Measurements from ENCODE around the gene NDUFS4.
"Not testable (repeated sequence)": the region's sequence is repeated elsewhere in the genome, so short reads cannot be mapped to it uniquely, and the experiment has no call there.

NDUFS4 gene

DNA sequence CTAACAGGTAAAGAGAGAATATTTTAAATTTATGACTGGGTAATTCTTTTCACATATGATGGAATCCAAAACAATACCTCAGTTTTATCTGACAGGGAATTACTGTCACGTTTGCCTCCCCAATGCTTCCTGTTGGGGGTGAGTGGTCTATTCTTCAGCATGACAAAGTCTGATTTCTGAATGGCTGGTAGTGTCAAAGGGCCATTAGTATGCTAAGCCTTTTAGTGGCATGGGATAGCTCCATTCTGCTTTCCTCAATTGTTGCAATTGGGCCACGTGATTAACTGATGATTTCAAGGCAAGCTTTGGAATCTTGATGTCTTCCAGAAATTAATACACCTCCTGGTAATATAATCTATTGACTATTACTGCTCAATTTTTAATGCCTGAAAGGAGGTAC is 14.7 kb upstream of the NDUFS4 start:
- Histone ChIP-seq H3K4me1 (ENCODE audit: low read depth, poor library complexity, severe bottlenecking) (peaks cover 6% of the 10 kb centered on the region), H3K4me2 (no peak overlapping the region), H2AFZ (ENCODE audit: low read depth) (no peak overlapping the region), H3K4me3 (IDR thresholded peaks at IDR 0.05; ENCODE audit: insufficient read depth, low read depth, low read length) (no peak overlapping the region), H3K36me3 (ENCODE audit: insufficient read depth) (no peaks in the 10 kb centered on the region), H3K27me3 (ENCODE audit: insufficient read depth, low read depth) (no peaks in the 10 kb centered on the region), H3K9ac (no peak overlapping the region), H3K27ac (no peak overlapping the region), H4K20me1 (ENCODE audit: insufficient read depth) (no peaks in the 10 kb centered on the region), H3K79me2 (ENCODE audit: insufficient read depth, low read depth) (no peaks in the 10 kb centered on the region)
- TF ChIP-seq, protein P1, sequence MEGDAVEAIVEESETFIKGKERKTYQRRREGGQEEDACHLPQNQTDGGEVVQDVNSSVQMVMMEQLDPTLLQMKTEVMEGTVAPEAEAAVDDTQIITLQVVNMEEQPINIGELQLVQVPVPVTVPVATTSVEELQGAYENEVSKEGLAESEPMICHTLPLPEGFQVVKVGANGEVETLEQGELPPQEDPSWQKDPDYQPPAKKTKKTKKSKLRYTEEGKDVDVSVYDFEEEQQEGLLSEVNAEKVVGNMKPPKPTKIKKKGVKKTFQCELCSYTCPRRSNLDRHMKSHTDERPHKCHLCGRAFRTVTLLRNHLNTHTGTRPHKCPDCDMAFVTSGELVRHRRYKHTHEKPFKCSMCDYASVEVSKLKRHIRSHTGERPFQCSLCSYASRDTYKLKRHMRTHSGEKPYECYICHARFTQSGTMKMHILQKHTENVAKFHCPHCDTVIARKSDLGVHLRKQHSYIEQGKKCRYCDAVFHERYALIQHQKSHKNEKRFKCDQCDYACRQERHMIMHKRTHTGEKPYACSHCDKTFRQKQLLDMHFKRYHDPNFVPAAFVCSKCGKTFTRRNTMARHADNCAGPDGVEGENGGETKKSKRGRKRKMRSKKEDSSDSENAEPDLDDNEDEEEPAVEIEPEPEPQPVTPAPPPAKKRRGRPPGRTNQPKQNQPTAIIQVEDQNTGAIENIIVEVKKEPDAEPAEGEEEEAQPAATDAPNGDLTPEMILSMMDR (conservative IDR thresholded peaks at IDR 0.05; ENCODE audit: low read depth, low read length), result no peak

DNA sequence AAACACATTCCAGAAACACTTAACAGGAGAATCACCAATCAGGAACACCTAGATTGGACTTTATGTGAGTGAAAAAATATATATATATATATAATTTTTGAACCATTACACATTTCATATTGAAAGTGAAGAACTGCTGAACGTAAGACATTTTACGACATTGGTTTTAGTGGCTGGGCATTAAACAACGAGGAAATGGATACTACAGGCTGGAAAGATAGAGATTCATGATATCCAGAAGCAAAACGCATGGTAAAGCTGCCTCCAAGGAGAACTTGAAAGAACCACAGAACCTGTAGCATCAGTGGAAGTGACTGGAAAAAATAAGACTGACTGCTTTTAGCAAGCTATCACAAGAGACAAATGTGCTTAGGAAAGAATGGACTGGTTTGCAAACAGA is 13.2 kb upstream of the NDUFS4 start:
- Histone ChIP-seq H3K4me3 (IDR thresholded peaks at IDR 0.05; ENCODE audit: insufficient read depth, low read depth, low read length) (no peak overlapping the region), H3K27ac (no peak overlapping the region), H3K4me2 (no peak overlapping the region), H3K27me3 (ENCODE audit: insufficient read depth, low read depth) (no peaks in the 10 kb centered on the region), H3K36me3 (ENCODE audit: insufficient read depth) (no peaks in the 10 kb centered on the region), H3K9ac (no peak overlapping the region), H4K20me1 (ENCODE audit: insufficient read depth) (no peaks in the 10 kb centered on the region), H3K79me2 (ENCODE audit: insufficient read depth, low read depth) (no peaks in the 10 kb centered on the region), H3K4me1 (ENCODE audit: low read depth, poor library complexity, severe bottlenecking) (peaks cover 6% of the 10 kb centered on the region), H2AFZ (ENCODE audit: low read depth) (no peak overlapping the region)
- TF ChIP-seq, protein P1 (conservative IDR thresholded peaks at IDR 0.05; ENCODE audit: low read depth, low read length), result no peak

- H3K4me3 ChIP-seq (IDR thresholded peaks at IDR 0.05; ENCODE audit: insufficient read depth, low read depth, low read length); H3K4me2 ChIP-seq; H2AFZ ChIP-seq (ENCODE audit: low read depth); H3K36me3 ChIP-seq (ENCODE audit: insufficient read depth); H3K9ac ChIP-seq; H3K27ac ChIP-seq; H3K79me2 ChIP-seq (ENCODE audit: insufficient read depth, low read depth); H3K27me3 ChIP-seq (ENCODE audit: insufficient read depth, low read depth); H4K20me1 ChIP-seq (ENCODE audit: insufficient read depth); H3K4me1 ChIP-seq (ENCODE audit: low read depth, poor library complexity, severe bottlenecking): not testable (repeated sequence)
Measured at GRCh38 chr5:53548501-53548900, 11.9 kb upstream of the NDUFS4 start.

GRCh38 chr5:53549792-53550191 is 10.6 kb upstream of the NDUFS4 start:
- Histone ChIP-seq H2AFZ (ENCODE audit: low read depth) (no peak overlapping the region), H3K4me3 (IDR thresholded peaks at IDR 0.05; ENCODE audit: insufficient read depth, low read depth, low read length) (no peak overlapping the region), H3K9ac (no peak overlapping the region), H3K4me2 (no peak overlapping the region), H3K79me2 (ENCODE audit: insufficient read depth, low read depth) (no peaks in the 10 kb centered on the region), H3K27ac (no peak overlapping the region), H3K36me3 (ENCODE audit: insufficient read depth) (no peaks in the 10 kb centered on the region), H3K4me1 (ENCODE audit: low read depth, poor library complexity, severe bottlenecking) (no peaks in the 10 kb centered on the region), H3K27me3 (ENCODE audit: insufficient read depth, low read depth) (no peaks in the 10 kb centered on the region), H4K20me1 (ENCODE audit: insufficient read depth) (no peaks in the 10 kb centered on the region)
- TF ChIP-seq, protein P1 (conservative IDR thresholded peaks at IDR 0.05; ENCODE audit: low read depth, low read length), result no peak

- TF ChIP-seq, protein P1 (conservative IDR thresholded peaks at IDR 0.05; ENCODE audit: low read depth, low read length), result no peak
- Histone ChIP-seq H3K4me1 (ENCODE audit: low read depth, poor library complexity, severe bottlenecking) (no peaks in the 10 kb centered on the region), H3K36me3 (ENCODE audit: insufficient read depth) (no peaks in the 10 kb centered on the region), H3K27ac (no peak overlapping the region), H3K4me3 (IDR thresholded peaks at IDR 0.05; ENCODE audit: insufficient read depth, low read depth, low read length) (no peak overlapping the region), H2AFZ (ENCODE audit: low read depth) (no peak overlapping the region), H3K79me2 (ENCODE audit: insufficient read depth, low read depth) (no peaks in the 10 kb centered on the region), H3K27me3 (ENCODE audit: insufficient read depth, low read depth) (no peaks in the 10 kb centered on the region), H3K9ac (no peak overlapping the region), H3K4me2 (no peak overlapping the region), H4K20me1 (ENCODE audit: insufficient read depth) (no peaks in the 10 kb centered on the region)
Measured at GRCh38 chr5:53552561-53552960, 7.9 kb upstream of the NDUFS4 start.

Measured in KMS-11 (cell line).